HPDE6-E6E7 (cell line): ENCODE results near the gene CDH13.

Source experiments
- DNase-seq: peaks from one replicate; pipeline ENCODE4 v3.0.0; 2011; ENCODE audit warnings: missing footprints; ENCODE audit errors: extremely low spot score

The CDH13 gene

GRCh38 chr16:83830091-83830768 is 1203.5 kb downstream of the CDH13 start:
- no peak for DNase-seq

- no peak for DNase-seq
Measured at GRCh38 chr16:83830769-83831455, 1204.1 kb downstream of the CDH13 start.

- DNase-seq, result no peak
Measured at GRCh38 chr16:83831456-83831987, 1204.8 kb downstream of the CDH13 start.

- no peak for DNase-seq
Measured at GRCh38 chr16:83833921-83834320, 1207.2 kb downstream of the CDH13 start.

GRCh38 chr16:83835586-83836566 is 1209.1 kb downstream of the CDH13 start:
- DNase-seq, result peak; percentile 46

- no peak for DNase-seq
Measured at GRCh38 chr16:83837566-83837965, 1210.8 kb downstream of the CDH13 start.

- DNase-seq, result no peak
Measured at GRCh38 chr16:83838151-83838550, 1211.4 kb downstream of the CDH13 start.

- no peak for DNase-seq
Measured at GRCh38 chr16:83839561-83839960, 1212.8 kb downstream of the CDH13 start.

GRCh38 chr16:83840060-83840617 is 1213.4 kb downstream of the CDH13 start:
- DNase-seq, result no peak

- DNase-seq, result no peak
Measured at GRCh38 chr16:83842291-83842690, 1215.5 kb downstream of the CDH13 start.

- DNase-seq, result no peak
Measured at GRCh38 chr16:83842756-83843507, 1216.2 kb downstream of the CDH13 start.

- DNase-seq, result no peak
Measured at GRCh38 chr16:83843657-83844056, 1216.9 kb downstream of the CDH13 start.

GRCh38 chr16:83845263-83845662 is 1218.5 kb downstream of the CDH13 start:
- DNase-seq, result no peak

- no peak for DNase-seq
Measured at GRCh38 chr16:83847371-83848225, 1220.8 kb downstream of the CDH13 start.

- DNase-seq, result no peak
Measured at GRCh38 chr16:83849421-83849820, 1222.7 kb downstream of the CDH13 start.
